IPS DF 4.7 (cell line): ENCODE results near the gene ZC3H18.

Experiments
- DNase-seq: peaks from one replicate; pipeline ENCODE4 v3.0.0-alpha.2; 2013; ENCODE audit warnings: low spot score; ENCODE audit errors: extremely low read depth

Gene ZC3H18

GRCh38 chr16:88638323-88639230, 68.4 kb downstream of the ZC3H18 start, which contains the start of gene IL17C:
Gene IL17C (plus strand): TSS chr16:88638572. CDS start chr16:88638642, 70 bp downstream.
- DNase-seq, result no peak

GRCh38 chr16:88639231-88640038, 69.2 kb downstream of the ZC3H18 start:
- no peak for DNase-seq

GRCh38 chr16:88640039-88640495, 69.9 kb downstream of the ZC3H18 start:
- no peak for DNase-seq

DNA sequence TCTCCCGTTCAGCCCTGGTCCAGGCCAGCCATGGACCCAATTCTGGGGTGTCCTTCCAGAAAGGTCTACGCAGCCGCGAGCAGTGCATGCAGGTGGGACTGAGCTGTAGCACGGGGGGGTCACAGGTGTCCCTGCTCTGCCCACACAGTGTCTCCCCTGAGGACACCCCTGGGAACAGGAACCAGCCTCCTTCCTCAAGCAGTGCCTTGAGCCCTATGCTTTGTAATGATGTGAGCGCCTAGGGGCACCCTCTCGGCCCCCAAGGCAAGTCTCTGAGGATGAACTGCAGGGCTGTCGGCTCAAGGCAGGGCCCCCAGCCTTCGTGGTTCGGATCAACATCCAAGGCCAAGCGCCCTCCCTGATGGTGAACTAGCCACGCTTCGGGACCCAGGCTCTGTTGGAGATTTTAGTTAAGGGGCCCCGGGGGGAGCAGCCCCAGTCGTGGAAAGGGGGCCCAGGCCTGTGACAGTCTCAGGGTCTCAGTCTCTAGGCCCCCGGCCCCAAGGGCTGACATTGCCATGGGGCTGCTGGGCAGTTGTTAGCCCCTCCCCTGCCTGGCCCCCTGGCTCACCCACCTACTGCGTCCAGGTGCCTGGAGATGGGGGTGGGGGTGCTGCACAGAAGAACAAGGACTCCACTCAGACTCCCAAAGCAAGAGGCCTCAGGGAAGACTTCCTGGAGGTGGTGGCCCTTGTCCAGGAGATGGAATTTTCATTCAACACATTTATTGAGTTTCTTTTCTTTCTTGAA, 70.5 kb downstream of the ZC3H18 start:
- DNase-seq, result no peak

DNA sequence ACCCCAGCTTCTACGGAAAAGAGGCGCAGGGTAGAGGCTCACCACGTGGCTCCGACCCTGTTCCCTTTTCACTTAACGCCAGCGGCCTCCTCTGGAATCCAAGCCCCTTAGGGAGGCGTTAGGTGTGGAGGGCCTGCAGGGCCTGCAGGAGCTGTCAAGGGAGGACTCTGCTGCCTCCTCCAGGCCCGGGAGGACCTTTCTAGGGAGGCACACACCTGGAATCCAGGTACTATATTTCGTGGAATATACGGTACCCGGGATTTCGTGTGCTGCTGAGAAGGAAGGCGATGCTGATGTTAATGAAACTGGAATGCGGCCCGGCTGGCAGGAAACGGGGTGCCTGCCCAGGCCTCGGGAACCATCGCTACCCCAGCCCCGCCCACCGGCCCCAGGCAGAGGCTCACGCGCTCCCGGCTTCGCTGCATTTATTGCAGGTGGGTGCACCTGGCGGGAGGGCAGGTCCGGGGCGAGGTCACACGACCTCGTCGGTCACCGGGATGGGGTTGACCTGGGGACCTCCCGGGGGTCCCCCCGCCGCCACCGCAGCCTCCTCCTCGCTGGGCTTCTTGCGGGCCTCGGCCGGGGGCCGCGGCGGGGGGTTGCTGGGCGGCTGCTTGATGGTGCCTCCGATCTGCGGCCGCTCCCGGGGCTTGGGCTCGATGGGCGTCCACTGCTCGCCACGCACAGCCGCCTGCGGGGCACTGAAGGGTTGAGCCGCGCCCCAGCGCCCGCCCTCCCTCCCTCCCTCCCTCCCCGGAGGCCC, 72.9 kb downstream of the ZC3H18 start:
- DNase-seq, result no peak

- no peak for DNase-seq
These were observed 73.4 kb downstream of the ZC3H18 start for GRCh38 chr16:88643644-88643932.

DNA sequence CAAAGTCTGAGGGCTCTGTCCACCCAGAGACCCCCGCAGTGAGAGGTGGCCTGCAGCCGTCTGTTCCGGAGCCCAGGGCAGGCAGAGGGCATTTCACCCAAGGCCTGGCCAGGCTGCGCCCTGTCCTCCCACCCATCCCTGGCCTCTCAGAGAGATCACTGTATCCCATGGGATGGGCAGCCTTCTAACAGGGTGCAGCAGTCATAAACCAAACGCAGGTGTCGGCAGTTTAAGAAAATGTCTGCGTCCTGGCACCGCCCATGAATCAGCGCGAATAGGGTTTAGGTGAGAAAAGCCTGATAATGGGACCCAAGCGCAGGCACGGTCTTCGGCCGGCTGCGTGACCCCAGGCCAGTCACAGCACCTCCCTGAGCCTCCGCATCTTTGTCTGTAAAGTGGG, 75.3 kb downstream of the ZC3H18 start:
- DNase-seq, result no peak

GRCh38 chr16:88645941-88646340, 75.7 kb downstream of the ZC3H18 start:
- DNase-seq, result no peak

GRCh38 chr16:88646345-88647034, 76.3 kb downstream of the ZC3H18 start:
- no peak for DNase-seq

- no peak for DNase-seq
These were observed 77.2 kb downstream of the ZC3H18 start for GRCh38 chr16:88647178-88648070.

- DNase-seq, result no peak
These were observed 79.2 kb downstream of the ZC3H18 start for GRCh38 chr16:88649195-88649923.

DNA sequence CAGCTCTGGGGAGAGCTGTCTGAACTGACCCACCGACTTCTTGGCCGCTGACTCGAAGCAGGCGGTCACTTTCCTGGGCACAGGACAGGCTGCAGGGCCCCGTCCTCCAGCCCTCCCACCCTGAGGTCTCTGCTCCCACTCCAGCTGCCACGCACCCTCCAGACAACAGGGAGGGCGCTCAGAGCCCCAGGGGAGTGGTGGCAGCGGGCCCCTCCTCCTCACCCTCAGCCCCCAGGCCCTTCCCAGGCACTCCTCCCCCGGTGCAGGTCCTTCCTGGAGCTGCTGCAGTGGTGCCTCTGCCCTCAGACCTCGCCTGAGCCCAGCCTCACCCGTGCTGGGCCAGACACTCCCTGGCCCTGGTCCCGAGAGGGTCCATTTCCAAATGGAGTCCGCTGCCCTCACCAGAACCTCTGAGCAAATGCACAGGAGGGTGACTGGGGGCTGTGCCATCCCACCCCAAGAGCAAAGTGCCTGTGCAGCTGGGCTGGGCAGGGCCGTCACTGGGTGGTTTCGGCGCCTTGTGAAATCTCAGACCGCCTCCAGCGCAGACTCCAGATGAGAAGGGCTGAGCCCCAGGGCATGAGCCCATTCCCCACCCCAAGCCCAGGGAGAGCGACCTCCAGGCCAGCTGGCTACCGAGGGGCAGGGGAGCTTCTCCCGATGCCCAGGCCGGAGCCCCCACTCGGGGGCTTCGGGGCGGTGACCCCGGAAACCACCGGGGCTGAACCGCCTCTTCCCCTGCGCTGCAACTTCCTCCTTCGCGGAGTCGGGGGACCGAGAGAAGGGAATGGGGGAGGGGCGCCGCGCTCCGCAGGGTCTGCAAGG, 79.9 kb downstream of the ZC3H18 start:
- DNase-seq, result no peak

DNA sequence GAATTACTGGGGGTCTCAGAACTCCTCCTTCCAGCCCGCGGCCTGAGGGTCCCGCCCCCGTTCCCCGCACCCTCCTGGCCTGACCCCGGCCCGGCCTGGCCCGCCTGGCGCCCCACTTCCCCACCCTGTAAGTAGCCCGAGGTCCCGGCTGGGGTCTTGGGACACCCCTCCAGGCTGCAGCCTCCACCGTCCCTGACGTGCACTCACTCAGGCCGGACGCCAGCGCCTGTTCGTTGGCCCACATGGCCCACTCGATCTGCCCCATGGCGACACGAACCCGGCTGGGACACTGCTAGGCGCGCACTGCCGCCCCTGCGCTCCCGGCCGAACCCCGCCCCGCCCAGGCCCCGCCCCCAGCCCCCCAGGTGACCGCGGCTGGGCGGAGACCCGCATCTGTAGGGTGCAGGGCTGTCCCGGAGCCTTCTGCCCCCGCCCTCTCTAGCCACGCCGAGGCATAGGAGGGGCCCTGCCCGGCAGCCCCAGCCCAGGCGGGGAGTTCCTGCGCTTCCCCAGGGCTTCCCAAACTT, 80.6 kb downstream of the ZC3H18 start, which contains the start of gene CYBA:
CYBA (minus strand) TSS at position 305 of the 527 bp plus-strand sequence; CDS start at position 265, 40 bp downstream.
- DNase-seq, result no peak

DNA sequence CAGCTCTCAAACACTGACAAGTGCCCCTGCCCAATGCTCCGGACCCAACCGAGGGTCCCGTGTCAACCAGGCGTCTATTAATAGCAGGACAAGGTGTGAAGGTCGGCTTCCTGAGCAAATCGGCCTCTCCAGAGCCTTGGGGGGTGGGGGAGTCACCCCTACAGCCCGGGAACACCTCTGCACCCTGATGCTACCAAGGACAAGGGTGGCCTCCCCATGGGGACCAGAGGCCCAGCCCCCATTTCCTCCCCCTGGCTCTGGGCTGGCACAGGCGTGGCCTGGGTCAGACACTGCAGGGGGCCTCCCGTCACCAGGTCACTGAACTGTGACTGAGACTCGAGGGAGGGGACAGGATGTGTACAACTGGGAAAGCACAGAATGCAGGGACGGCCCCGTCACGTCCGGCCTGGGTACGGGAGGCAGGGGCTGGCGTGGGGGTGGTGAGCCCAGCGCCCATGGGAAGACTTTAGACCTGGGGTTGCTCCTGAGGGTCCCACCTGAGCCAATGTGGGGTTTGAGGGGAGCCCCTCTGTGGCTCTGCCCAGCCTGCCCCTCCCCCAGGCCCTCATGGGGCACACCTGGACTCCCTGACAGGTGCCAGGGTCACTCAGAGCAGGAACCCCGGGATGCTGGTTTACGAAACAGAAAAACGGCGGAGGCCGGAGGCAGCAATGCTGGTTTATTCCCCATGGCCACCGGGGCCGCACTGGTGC, 81.2 kb downstream of the ZC3H18 start:
- DNase-seq, result no peak

- DNase-seq, result no peak
These were observed 82.0 kb downstream of the ZC3H18 start for GRCh38 chr16:88651989-88652761.

DNA sequence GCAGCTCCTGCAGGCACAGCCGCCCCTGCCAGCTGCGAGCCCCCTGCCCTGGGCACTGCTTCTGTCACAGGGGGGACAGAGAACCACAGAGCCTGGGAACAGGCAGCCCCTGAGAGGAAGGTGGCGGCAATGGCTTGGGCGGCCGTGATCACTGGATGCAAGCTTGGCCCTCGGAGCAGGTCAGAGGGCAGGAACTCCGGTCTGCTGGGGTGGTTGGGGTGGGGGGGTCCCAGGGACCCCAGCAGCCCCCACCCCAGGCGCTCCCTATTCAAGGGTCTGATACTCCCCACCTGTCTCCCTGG, 82.5 kb downstream of the ZC3H18 start:
- DNase-seq, result no peak
